ENCODE results near the gene ZNF780B. TPM values are rescaled to one million over a fixed set of nuclear protein-coding genes. Genes with fewer than 3 reads are reported as not detected.

ZNF780B gene
- total RNA-seq: 40.6 TPM

GRCh38 chr19:40055832-40056504 is at the start of gene ZNF780B:
Gene ZNF780B (minus strand): TSS chr19:40056231. CDS start chr19:40050332, 5,899 bp downstream.

GRCh38 chr19:40090241-40091204 is 34.5 kb upstream of the ZNF780B start, which contains the start of gene ZNF780A:
Gene ZNF780A (minus strand): TSS chr19:40090943. CDS start chr19:40084753, 6,190 bp downstream.

GRCh38 chr19:39996811-39997637 is 59.0 kb downstream of the ZNF780B start, which contains the start of gene ZNF546:
Gene ZNF546 (plus strand): TSS chr19:39997060. CDS start chr19:39998327, 1,267 bp downstream.

Other genes starting within 250 kb of the ZNF780B start
- 20.8 TPM for gene DYRK1B, start 222.1 kb downstream of the ZNF780B start, total RNA-seq
- 120 TPM for gene FBL, start 209.9 kb downstream of the ZNF780B start, total RNA-seq
- 3.0 TPM for gene FCGBP, start 121.6 kb downstream of the ZNF780B start, total RNA-seq
- gene PSMC4, start 85.1 kb downstream of the ZNF780B start, total RNA-seq: 91.1 TPM
- 16.1 TPM for gene ZNF546, start 59.2 kb downstream of the ZNF780B start, total RNA-seq
- 34.6 TPM for gene ZNF780A, start 34.7 kb upstream of the ZNF780B start, total RNA-seq
- 38.3 TPM for gene MAP3K10, start 135.2 kb upstream of the ZNF780B start, total RNA-seq
- gene TTC9B, start 162.2 kb upstream of the ZNF780B start, total RNA-seq: 45.7 TPM
- gene CCNP, start 170.5 kb upstream of the ZNF780B start, total RNA-seq: 0.46 TPM
- 68.3 TPM for gene AKT2, start 229.1 kb upstream of the ZNF780B start, total RNA-seq